ENCODE results near the gene ARHGAP18. TPM values are rescaled to one million over a fixed set of nuclear protein-coding genes. Genes with fewer than 3 reads are reported as not detected.

The ARHGAP18 gene
- total RNA-seq, 1 donor from 2014 or later = 24.5 TPM

DNA sequence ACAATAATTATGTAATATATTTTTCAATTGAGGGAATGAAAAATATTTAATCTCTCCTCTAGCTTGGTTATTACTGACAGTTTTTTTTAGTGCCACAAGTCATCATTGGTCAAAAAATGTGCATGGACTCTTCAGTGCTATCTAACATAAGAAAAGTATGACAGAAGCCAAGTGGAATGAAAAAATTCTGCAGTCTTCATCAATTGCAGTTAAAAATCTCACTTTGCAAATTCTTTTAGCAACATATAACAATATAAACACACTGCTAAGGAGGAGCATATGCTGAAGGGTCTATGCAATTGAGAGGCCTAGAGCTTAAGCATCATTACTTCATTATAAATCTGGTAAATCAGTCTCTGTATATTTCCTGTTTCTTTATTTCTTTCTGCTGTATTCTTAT, 175.1 kb downstream of the ARHGAP18 start:
- no peak for DNase-seq (ENCODE audit: low read depth)
- H3K4me3 ChIP-seq (ENCODE audit: low read depth, low read length) = no peak overlapping the region
- TF ChIP-seq CTCF (conservative IDR thresholded peaks at IDR 0.05; ENCODE audit: low read depth, low read length) = no peak

Other genes with a start within 250 kb of the ARHGAP18 start
- gene TMEM244, start 151.1 kb upstream of the ARHGAP18 start, total RNA-seq = not detected in 2 replicates

Data from epithelial cell of proximal tubule (primary cell).